Activated CD8-positive, alpha-beta memory T cell treated with anti-CD3 and anti-CD28 coated beads for 1 hour (primary cell): ENCODE data around the gene KSR2.
"Not testable (repeated sequence)": the region's sequence is repeated elsewhere in the genome, so short reads cannot be mapped to it uniquely, and the experiment has no call there.

Source experiments
- DNase-seq, 2 donors: peaks; one replicate each; pipeline ENCODE4 v3.0.0-alpha.2; 2020; ENCODE audit warnings: low read depth in 1 of 2; ENCODE audit errors: extremely low read depth in 1 of 2

KSR2 gene

DNA sequence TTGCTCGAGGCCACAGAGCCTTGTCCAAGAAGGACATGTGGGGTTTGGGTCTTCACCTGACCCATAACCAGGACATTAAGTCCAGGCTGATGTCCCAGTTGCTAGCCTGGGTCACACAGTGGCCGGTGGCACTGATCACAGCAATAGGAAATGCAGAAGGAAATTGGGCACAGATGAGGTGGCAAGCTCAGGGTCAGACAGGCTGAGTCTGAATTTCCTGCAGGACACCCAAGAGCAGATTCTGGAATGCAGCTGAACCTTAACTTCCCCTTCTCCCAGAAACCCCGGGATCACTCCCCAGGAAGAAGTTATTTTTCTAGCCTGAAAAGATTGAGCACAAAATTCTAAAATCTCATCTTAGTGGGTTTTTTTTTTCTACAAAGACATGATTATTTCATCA lies 199.9 kb downstream of the KSR2 start:
- DNase-seq, result no peak

DNA sequence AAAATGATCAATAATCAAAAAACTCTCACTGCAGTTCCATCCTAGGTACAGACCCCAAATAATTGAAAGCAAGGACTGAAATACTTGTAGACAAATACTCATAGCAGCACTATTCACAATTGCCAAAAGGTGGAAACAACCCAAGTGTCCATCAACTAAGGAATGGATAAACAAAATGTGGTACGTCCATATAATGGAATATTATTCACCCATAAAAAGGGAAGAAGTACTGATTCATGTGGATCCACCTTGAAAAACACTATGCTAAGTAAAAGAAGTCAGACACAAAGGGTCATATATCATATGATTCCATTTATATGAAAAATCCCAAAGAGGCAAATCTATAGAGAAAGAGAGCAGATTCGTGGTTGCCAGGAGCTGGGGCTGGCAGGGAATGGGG lies 202.8 kb downstream of the KSR2 start:
- DNase-seq, result no peak

DNA sequence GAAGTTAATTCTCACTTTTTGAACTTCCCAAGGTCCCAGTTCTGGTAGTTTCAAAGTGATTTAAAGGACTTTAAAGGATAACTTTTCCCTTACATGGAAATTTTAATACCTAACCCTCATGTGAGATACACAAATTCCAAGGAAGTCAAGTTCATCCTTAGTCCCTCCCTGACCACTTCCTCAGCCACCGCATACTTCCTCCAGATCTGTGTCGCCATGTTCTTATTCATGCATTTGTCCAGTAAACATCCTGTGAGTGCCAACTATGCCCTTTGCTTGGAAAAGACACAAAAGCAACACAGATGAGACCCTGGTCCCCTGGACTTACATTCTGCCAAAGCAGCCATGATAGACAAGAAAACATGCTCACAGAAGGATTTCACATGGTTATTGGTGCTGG lies 206.6 kb downstream of the KSR2 start:
- DNase-seq, result no peak

DNA sequence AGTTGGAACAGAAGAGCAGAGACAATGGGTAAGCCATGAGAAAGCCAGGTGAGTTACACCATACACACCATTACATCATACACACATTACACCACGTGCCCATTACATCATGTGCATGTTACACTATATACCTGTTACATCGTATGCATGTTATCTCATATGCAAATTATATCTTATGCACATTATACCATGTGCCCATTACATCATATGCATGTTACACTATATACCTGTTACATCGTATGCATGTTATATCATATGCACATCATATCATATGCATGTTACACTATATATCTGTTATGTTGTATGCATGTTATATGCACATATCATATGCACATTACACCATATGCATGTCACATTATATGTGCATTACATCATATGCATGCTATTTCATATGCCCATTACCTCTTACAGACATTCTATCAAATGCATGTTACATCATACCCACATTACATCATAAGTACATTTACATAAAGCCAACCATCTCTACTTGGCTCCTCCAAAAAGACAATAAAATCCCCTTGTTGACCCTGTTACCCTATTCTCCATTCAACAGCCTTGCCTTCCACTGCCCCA lies 207.2 kb downstream of the KSR2 start:
- no peak for DNase-seq

DNA sequence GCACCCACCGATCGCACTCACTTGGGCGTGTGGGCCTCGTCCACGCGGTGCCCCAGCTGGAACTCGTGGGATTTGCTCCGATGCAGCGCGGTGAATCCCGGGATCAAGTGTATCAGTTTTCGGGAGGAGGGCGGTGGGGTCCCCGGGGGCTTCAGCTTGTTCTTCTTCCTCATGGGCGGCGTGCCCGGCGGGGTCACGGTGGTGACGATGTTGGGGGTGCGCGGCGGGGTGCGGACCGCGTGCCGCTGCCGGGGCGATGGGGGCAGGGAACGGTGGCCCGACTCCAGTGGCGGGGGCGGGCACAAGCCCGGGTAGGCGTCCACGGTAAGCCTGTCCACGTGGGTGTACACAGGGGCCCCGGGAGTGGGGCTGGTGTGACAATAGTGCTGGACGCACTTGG lies 207.8 kb downstream of the KSR2 start:
- DNase-seq, result no peak

DNA sequence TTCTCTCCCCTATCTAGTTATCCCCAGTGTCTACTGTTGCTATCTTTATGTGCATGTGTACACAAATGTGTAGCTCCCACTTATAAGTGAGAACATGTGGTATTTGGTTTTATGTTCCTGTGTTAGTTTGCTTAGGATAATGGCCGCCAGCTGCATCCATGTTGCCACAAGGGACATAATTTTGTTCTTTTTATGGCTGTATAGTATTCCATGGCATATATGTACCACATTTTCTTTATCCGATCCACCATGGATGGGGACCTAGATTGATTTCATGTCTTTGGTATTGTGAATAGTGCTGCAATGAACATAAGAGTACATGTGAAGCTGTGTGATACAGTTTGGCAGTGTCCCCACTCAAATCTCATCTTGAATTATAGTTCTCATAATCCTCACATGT lies 218.1 kb downstream of the KSR2 start:
- DNase-seq, result no peak

DNA sequence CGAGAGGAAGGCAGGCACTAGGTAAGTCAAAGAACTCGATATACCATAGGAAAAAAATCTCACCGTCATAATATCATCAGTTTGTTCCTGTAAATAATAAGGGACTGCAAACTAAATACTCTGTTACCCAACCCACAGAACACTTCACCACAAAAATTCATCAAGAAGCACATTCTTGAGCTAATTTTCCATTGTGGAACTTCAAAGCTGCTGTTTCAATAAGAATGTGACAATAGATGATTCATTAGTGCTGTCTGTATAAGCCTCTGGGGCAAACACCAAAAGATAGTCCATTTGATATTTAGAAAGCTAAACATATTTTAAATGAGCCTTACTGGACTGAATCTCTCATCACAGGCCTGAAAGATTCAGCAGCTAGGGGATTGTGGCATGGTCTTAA lies 219.4 kb downstream of the KSR2 start:
- DNase-seq, result no peak

DNA sequence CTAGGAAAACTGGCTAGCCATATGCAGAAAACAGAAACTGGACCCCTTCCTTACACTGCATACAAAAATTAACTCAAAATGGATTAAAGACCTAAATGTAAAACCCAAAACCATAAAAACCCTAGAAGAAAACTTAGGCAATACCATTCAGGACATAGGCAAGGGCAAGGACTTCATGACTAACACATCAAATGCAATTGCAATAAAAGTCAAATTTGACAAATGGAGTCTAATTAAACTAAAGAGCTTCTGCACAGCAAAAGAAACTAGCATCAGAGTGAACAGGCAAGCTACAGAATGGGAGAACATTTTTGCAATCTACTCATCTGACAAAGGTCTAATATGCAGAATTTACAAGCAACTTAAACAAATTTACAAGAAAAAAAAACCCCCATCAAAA lies 222.4 kb downstream of the KSR2 start:
- DNase-seq, result not testable (repeated sequence)

DNA sequence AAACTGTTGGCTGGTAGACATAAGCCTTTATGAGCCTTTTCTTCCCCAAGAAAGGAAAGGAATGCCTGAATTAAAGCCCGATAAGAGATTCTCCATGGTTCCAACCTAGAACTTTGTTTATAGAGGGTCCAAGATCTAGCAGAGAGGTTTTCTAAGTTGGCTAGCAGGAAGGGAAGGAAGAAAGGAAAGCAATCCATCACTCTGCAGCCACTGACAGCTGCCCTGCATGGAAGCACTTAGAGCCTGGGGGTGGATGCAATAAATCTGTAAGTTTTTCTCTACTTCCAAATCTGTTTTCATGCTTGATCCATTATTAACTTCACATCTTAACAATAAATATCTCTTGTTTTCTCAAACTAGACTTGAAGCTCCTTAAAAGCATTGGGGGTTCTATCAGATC lies 224.4 kb downstream of the KSR2 start:
- no peak for DNase-seq

DNA sequence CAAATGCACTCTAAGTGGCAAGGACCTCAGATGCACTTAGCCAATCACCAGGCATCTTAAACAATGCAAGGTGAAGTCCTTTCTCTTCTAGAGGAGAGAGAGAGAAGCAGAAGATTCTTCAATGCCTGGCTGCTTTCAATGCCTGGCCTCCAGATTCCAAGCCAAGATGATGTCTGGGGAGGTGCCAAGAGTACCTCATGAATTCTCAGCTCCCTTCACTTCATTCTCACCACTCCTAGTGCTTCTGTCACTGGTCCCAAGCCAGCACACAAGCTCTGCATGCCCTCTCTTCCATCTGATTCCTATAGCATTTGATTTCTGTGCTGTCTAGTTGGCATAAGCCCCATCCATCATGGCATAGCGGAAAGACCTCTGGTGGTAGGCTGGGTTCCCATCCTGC lies 225.0 kb downstream of the KSR2 start:
- DNase-seq, result no peak

DNA sequence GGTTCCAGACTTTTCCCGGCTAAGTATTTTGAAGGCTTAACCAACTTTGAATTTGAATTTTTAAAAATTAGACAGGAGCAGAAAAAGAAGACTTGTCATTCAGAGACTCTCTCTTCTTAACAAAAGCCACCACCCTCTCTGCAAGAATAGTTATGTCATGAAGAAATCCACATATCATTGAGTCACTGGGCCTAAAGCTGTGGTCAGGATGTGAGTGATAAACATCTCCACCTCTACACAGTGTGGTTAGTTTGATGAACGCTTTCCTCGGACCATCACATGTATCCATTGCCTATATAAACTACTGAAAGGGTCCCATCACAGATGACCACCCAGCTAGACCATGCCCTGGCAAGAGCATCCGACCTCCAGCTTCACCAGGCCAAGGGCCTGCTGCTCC lies 226.1 kb downstream of the KSR2 start:
- no peak for DNase-seq

DNA sequence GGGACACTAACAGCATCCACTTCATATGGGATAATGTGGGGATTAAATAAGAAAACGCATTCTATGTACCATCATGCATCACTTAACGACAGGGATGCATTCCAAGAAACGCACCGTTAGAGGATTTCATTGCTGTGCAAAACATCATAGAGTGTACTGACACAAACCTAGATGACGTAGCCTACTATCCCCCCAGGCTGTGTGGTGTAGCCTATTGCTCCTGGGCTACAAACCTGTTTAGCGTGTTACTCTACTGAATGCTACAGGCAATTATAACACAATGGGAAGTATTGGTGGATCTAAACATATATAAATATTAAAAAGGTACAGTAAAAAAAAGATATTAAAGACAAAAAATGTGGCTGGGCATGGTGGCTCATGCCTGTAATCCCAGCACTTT lies 230.6 kb downstream of the KSR2 start:
- no peak for DNase-seq

DNA sequence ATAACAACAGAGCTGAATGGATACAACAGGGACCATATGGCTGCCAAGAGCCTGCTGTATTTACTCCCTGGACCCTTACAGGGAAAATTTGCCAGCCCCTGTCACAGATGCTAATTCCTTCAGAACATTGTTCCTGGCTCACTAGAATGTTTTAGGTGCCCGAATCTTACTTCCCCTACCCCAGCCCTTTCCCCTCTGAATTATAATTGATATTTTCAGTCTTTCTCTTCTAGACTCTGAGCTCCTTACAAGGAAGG lies 235.3 kb downstream of the KSR2 start:
- DNase-seq, result no peak

DNA sequence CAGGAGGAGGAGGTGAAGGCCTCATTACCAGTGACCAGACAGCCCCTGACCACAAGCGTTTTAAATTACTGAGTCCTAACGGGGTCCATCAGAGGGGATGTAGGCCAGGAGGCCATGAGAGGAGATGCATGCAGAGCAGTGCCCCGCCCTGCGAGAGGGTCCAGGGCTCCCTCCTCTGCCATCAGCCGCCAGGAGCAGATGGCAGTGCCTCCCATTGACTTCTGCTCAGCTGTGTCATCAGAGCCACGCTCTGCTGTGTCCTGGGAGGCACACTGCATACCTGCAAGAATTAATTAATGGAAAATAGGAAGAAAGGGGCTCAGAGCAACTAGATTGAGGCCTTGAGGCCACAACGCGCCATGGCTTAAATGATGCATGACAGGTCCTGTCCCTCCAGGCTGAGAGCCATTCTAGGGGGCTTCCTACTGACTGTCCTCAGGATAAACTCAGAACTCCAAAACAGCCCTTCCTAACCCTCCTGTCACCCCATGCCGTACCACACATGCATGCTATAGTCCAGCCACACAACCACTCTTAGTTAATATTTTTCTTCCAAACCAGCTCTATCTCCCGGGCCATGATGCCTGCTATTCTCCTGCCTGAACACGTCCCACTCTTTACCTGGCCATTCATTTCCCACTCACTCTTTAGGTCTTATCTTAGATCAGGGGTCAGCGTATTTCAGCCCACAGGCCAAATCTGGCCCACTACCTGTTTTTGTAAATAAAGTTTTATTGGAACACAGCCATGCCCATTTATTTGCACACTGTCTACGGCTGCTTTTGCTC lies 235.8 kb downstream of the KSR2 start:
- DNase-seq, result no peak

DNA sequence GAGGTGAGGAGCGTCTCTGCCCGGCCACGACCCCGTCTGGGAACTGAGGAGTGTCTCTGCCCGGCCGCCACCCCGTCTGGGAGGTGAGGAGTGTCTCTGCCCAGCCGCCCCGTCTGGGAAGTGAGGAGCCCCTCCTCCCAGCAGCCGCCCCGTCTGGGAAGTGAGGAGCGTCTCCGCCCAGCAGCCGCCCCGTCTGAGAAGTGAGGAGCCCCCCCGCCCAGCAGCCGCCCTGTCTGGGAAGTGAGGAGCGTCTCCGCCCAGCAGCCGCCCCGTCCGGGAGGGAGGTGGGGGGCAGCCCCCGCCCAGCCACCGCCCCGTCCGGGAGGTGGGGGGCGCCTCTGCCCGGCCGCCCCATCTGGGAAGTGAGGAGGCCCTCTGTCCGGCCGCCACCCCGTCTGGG lies 237.7 kb downstream of the KSR2 start:
- not testable (repeated sequence) for DNase-seq

DNA sequence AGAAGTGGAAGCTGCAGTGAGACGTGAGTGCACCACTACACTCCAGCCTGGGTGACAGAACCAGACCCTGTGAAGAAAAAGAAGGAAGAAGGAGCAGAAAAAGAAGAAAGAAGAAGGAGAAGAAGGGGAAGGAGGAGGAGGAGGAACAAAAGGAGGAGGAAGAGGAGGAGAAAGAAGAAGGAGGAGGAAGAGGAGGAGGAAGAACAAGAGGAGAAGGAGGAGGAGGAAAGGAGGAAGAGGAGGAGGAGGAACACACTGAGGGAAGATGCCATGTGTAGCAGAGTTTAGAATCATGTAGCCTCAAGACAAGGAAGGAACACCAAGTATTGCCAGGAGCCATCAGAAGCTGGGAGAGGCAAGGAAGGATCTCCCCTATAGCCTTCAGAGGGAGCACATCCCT lies 241.5 kb downstream of the KSR2 start:
- no peak for DNase-seq

DNA sequence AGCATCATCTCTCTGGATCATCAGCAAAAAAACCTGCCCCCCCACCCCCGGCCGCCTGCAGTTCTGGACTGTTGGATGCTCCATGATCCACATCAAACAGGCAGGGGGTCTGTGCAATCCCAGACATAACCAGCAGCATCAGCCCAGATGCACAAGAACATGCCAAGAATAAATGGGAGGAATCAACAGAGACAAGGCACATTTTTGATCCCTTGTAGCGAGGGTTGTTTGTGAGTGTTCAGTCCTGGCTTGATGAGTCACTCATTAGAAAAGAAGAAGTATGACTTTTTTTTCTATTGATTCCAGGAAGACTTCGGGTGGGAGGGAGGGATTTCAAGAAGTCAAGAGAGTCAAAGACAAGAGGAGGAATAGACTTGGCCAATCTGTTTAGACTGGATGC lies 244.2 kb downstream of the KSR2 start:
- no peak for DNase-seq

DNA sequence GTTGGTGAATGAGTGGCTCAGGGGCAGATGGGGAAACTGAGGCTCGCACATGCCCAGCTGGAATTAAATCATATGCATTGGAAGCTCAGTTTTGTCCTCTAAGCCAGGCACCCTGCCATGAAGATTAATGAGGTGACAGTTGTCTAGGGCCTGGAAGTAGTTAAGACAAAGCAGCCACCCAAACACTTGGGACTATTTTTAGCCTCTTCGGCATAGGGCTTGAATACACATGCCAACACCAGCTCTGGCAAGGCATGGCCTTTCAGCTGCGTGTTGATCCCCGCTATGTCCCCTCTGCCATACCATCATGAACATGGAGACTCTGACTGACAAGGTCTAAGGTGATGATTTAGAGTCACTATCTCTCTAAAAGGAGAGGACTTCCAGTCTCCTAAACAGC lies 250.2 kb downstream of the KSR2 start:
- DNase-seq, result no peak

DNA sequence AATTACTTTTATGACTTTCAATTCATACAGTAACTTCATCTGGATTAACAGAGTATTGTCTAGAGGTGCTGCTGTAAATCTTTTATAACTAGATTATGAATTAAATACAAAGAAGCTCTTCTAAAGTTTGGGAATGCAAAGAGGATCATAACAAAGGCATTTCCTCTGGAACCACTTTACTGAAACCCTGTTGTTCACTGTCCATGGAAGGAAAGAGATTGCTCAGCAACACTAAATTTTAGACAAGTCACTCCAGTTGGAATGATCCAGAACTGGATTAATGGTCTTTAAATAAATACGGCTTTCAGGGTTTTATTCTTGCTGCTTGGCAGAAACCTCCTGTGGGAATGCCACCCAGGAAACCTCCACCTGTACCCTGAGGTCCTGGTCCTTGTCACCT lies 250.6 kb downstream of the KSR2 start:
- no peak for DNase-seq

DNA sequence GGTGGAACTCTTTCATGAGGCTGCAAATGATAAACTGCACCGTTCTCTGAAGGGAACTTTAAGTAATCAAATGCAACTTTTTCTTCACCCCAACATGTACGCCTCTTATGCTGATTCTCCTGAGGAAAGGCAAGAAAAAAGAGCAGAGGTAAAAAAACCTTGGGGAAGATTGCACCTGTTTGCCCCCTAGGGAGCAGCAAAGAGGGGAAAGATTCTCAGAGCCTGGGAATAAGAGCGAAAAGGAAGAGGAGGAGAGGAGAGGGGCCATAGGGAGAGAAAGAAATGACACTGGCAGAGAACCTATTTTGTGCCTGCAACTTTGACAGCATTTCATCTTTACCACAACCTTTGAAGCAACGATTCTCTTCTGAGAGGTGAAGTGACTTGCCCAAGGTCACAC lies 254.6 kb downstream of the KSR2 start:
- no peak for DNase-seq

DNA sequence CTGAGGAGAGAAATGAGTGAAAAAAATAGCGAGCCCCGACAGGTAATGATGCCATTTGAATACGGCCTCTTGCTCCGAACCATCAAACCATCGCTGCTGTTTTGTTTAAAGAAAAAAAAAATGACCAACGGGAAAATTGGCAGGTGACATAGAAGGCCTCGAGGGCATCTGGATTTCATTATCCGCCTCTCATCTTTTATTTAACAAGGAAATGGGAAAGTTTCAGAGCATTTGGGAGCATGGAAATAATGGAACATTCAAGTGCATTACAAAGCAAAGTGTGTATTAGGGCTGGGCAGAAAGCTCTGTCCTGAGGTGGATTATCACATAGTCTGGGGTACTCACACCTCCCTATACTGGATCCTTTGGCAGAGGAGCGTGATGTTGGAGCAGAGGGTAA lies 258.7 kb downstream of the KSR2 start:
- no peak for DNase-seq

DNA sequence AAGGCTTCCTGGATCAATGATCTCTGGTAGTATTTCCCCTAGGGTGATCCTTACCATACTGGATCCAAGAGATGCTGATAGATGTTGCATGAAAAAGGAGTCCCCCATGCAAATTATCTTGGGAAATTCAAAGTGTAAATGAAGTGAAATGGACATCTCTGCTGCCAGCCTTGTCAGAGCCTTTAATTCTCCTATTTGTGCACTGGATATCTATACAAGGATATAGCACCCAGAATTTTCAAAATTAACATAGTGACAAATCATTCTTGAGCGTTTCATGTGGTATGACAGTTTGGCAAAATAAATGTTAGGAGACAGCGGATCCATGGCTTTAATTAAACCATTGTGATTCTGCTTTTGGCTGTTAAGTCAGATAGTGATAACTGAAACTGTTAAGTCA lies 260.9 kb downstream of the KSR2 start:
- no peak for DNase-seq

DNA sequence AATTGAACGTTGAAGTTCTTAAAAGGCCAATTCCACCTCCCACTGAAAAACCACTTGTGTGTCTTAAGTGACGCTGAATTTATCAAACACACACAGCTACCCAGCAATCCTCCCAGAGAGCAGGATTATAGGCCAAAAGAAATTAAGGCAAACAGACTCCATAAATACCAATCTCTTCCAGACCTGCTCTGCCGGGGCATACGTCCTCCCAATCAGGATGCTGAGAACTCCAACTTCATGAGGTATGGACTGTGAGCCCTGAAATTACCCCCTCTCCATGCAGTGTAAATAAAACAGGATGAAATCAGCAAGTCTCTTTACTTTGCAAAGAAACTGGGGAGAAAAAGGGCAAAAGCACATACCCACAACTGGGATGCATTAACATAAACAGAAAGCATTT lies 265.2 kb downstream of the KSR2 start:
- no peak for DNase-seq
